CD4-positive, alpha-beta T cell treated with Interleukin-15 for 1 hour (primary cell): ENCODE measurements around the gene CBL.
A peak's percentile ranks its signal among the peaks of the same experiment; 100 is the strongest.

Source experiments
- DNase-seq: peaks from one replicate; pipeline ENCODE4 v3.0.0-alpha.2; 2020

CBL gene

DNA sequence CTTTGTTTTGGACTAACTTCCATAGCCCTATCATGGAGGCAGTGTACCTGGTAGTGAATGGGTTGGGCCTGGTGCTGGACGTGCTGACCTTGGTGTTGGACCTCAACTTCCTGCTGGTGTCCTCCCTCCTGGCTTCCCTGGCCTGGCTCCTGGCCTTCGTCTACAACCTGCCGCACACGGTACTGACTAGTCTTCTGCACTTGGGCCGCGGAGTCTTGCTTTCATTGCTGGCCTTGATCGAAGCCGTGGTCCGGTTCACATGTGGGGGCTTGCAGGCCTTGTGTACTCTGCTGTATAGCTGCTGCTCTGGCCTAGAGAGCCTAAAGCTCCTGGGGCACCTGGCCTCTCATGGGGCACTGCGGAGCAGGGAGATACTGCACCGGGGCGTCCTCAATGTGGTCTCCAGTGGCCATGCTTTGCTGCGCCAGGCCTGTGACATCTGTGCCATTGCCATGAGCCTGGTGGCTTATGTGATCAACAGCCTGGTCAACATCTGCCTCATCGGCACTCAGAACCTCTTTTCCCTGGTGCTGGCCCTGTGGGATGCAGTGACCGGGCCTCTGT lies 129.0 kb downstream of the CBL start:
- no peak for DNase-seq

DNA sequence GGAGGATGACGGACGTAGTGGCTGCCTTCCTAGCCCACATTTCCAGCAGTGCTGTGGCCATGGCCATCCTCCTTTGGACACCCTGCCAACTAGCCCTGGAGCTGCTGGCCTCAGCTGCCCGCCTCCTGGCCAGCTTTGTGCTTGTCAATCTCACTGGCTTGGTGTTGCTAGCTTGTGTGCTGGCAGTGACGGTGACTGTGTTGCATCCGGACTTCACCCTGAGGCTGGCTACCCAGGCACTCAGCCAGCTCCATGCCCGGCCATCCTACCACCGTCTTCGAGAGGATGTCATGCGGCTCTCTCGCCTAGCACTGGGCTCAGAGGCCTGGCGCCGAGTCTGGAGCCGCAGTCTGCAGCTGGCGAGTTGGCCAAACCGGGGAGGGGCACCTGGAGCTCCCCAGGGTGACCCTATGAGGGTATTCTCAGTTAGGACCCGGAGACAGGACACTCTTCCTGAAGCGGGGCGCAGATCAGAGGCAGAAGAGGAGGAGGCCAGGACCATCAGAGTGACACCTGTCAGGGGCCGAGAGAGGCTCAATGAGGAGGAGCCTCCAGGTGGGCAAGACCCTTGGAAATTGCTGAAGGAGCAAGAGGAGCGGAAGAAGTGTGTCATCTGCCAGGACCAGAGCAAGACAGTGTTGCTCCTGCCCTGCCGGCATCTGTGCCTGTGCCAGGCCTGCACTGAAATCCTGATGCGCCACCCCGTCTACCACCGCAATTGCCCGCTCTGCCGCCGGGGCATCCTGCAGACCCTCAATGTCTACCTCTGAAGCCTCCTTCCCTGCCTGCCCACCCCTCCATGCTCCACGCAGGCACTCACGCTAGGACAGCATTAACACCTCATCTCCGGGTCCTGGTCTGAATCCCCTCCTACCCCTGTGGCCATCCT lies 129.8 kb downstream of the CBL start:
- no peak for DNase-seq

DNA sequence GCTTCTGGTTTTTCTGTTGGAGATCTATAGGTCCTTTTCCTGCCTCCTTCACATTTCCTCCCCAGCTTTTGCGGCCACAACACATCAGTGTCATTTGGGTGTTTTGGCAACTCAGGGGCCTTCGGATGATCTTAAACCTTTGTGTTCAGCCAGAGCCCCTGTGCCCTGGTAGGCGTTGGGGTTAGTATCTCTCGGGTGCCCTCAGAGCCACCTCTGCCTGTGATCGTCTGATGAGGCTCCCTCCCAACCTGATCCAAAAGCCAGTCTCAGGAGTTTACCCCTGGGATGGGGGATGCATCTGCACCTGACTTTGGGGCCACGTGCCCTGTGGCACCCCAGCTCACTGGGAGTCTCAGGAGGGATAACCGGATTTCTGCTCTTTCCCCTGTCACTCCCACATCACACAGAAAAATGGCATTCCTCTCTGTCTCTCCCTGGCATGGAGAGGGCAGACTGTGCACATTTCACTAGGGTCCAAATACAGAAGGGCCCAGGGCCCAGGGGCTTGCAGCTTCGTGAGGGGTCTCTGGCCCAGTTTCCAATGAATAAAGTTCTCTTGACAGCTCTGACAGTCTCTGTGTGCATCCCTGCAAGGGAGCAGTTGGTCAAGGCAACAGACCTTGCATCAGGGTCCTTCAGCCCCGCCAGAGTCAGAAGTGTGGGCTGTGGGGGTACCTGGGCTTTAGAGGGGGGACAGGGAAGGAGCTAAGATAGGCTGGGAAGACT lies 130.8 kb downstream of the CBL start:
- no peak for DNase-seq

DNA sequence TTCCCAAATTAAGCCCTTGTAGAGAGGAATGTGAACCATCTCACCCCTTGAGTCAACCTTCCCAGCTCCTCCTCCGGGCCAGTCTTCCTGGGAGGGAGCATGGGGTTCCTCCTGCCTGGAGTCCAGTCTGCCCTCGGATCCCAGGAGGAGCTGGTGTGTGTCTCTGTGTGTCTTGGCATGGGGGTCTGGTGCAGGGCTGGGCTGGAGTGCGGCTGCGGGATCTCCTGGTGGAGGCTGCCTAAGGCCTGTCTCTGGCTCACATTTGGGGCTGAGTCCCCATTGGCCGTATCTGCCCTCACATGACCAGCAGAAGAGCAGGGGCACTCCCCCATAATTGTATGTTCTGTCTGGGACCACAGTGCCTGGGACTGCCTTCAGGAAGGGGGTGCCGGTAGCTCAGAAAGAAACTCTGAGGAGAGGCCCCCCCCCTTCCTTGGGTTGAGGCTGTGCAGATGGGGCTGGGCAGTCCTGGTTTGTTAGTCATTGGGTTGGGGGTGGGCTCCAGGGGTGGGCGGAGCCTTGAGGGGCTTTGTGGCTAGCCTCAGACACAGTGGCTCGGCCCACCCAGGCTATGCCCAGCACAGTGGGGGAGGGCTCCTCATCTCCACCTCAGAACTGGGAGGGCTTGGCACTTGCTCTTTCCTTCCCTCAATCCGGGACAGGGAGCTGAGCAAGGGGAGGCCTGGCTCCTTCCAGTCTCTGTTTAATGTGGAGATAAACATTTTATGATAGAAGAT lies 131.6 kb downstream of the CBL start:
- DNase-seq: no peak

DNA sequence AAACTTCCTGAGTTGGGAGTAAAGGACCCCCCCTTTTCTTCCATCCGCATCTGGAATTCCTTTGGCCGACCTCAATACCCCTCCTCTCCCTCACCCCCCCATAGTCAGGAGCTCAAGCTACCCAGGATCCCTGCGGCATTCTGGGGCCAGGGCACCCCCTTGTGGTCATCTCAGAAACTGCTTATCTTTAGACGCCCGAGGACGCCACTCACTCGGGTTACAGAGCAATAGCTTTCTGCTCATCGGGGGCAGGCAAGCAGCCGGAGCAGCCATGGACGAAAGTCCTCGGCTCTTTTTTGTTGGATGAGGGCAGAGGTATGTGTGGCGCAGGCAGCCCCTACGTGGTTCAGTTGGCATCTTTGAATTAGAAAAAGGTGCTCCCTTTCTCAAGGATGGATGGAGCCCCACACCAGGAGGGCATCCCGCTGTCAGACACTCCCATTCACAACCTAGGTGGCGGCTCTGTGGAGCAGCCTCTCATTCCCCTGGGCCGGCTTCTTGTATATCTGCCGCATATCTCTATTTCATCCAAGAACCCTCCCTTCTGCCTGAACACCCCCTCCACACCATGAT lies 132.3 kb downstream of the CBL start:
- DNase-seq: peak; percentile 57

DNA sequence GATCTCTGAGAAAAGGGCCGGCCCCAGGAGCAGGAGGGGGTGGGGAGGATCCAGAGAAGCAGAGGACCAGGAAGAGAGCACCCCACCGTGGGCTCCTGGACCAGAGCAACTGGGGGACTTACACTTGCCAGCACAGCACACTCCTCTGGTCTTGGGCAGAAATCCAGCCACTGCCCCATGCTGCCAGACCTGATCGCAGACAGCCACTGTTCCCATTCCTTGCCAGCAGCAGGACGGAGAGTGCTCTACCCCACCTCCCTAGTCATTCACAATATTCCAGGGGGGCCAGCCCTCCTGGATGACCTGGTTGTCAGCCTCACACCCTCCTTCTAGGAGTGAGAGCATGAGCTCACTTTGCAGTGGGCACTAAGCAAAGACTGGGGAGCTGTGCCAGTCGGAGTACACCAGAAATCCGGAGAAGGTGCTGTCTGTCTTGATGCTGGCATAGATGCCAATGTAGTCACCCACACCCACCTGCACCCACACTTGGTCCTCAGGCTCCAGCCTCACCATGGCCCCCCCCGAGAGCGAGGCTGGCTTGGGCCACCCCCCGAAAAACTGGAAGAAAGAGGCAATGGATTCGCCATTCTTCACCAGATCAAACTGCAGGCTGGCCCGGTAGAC lies 132.9 kb downstream of the CBL start:
- no peak for DNase-seq

DNA sequence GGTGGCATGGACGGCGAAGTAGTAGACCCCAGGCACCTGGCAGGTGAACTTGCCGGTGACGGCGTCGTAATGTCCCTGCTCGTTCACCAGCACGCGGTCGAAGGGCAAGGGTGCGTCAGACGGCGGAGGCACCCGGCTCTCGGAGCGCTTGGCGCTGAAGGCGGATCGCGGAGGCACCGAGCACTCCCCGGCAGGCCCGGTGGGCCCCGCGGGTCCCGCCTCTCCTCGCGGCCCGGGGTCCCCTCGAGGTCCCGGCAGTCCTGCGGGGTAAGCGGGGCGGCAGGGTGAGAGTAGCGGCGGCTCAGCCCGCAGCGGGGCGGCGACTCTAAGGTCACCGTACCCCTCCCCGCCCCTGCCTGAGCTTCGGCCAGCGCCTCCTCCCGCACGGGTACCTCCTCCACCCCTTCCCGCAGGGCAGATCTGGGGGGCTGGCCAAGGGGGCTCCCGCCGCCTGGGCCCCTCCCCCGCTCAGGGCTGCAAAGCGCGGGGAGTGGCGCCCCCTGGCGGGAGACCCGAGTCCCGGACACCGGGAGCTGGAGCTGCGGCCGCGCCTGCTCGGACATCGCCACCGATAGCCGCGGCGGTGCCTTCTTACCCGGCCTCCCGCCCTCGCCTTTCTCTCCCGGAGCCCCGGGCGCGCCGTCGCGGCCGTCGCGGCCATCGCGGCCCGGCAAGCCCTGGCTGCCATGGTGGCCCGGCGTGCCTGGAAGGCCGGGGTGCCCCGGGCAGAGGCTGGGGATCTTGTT lies 133.6 kb downstream of the CBL start:
- DNase-seq: no peak

DNA sequence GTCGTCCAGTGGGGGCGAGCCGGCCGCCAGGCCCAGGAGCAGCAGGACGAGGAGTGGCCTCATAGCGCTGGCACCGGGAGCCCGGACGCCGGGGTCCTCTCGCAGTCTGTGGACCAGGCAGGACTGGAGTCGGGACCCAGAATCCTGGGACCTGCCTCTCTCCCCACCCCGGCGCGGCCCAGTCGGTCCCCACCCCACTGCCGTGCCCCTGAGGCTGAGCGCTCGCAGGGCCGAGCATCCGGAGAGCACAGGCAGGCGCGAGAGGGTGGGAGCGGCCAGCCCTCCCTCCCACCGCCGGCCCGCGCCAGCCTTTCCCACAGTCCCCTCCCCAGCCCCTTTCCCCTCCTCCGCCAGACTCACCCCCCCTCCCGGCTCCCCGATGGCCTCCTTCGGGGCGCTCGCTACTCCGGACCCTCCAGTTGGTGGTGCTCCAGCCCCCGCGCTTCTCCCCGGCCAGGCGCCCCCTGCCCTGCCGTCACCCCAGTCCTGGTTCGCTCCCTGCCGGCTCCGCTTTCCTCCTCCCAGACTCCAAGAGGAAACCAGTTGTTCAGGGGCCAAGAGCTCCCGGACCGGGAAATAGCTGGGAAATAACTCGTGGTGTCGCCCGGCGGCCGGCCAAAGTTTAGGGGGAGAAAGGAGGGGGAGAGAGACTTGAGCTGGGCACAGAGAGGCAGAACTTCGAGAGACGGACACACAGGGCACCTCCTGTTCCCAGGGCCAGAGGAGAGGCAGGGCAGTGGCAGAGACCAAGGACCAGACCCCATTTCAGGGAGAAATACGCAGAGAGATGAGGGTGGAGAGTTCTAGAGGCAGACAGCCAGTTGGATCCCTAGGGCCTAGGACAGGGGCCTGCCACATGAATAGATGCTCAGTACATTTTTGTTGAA lies 134.4 kb downstream of the CBL start, which contains the start of gene C1QTNF5:
Gene C1QTNF5 (minus strand): TSS at position 549 of the 887 bp plus-strand sequence. CDS start 486 bp downstream, at position 63.
- DNase-seq: no peak

DNA sequence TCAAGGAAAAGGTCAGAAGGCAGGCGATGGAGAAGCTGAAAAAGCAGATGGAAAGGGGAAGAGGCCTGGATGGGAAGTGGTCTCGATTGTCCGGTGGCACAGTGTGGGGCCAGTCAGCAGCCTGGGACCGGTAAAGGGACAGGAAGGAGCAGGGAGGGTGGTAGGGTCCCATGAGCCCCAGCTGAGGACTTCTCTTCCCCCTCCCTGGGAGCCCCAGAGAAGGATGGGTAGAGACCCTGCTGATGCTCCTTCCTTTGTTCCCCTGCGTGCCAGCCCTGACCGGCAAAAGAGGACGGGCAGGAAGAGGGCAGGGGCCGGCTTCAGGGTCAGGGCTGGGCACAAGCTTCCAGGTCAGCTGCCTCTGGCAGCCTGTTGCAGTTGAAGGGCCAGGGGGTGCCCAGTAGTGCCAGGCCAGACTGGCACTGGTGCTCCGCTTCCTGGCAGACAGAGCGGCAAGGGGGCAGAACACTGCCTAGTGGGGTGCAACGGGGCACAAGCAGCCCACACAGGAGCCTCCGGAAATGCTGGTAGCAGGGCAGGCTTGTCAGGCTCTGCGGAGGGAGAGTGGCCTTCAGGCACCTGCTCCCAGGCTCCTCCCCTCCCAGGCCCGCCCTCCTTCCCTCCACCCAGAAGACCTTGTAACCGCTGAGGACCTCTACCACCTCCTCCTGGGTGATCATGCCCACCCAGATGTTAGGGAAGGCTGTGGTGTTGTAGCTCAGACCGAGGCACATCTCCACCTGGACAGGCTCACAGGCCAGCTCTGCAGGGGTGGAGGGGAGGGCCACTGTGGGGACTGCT lies 135.3 kb downstream of the CBL start:
- no peak for DNase-seq

DNA sequence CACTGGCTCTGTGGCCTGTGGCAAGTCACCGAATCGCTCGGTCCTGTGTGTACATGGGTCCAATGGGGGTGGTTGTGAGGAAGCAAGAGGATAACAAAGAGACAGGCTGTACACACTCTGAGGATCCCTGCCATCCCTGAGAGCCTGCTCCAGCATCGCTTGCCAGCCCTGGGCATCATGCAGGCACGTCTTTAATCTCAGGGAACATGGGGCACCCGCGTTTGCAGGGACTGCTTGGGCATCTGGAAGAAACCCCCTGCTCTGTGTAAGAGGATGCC lies 135.8 kb downstream of the CBL start:
- DNase-seq: no peak

DNA sequence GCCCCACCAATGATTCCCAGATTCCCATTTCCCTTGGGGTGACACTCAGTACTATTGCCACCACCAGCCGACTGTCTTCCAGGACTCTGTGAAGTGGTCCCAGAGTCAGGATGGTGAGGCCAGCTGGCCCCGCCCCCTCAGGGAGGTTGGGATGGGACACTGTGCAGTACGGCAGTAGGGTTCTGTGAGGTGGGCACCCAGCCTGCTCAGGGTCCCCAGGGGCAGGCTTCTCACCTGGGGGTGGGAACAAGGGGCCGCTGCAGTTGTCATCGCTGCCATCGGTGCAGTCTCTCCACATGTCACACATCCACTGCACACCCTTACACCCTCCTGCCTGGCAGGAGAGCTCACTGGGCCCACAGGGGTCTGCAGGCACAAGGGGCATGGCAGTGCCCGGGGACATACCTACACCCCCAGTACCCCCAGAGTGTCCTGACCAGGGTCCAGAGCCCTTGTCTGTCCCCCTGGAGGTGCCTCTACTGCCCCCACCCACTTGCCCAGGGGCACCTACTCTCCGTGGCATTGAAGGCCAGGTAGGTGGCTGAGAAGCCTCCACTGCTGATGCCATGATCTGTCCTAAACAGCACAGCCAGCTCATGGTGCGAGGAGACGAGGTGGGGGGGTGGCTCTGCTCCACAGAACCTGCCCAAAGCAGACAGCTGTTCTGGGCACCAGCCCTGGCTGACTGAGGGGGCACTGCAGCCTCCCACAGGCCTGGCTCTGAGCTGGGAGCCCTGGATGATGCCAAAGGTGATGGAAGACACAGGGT lies 136.4 kb downstream of the CBL start:
- DNase-seq: no peak

DNA sequence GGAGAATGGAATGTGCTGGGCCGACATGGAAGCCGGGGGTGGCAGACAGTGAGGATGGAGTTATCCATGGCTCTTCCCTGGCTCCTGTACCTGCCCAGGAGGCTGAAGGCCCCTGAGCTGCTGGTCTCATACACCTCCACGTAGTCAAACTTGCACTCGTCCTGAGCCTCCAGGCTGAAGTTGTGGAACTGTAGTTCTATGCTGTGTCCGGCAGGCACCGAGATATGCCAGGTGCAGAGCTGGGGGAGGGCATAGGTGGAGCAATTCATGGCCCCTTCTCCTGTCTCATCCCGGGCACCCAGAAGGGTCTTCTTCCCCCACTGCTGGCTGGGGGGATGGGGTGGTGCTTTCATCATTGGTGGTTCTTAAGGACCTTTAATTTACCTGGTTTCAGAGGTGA lies 137.6 kb downstream of the CBL start:
- DNase-seq: no peak

DNA sequence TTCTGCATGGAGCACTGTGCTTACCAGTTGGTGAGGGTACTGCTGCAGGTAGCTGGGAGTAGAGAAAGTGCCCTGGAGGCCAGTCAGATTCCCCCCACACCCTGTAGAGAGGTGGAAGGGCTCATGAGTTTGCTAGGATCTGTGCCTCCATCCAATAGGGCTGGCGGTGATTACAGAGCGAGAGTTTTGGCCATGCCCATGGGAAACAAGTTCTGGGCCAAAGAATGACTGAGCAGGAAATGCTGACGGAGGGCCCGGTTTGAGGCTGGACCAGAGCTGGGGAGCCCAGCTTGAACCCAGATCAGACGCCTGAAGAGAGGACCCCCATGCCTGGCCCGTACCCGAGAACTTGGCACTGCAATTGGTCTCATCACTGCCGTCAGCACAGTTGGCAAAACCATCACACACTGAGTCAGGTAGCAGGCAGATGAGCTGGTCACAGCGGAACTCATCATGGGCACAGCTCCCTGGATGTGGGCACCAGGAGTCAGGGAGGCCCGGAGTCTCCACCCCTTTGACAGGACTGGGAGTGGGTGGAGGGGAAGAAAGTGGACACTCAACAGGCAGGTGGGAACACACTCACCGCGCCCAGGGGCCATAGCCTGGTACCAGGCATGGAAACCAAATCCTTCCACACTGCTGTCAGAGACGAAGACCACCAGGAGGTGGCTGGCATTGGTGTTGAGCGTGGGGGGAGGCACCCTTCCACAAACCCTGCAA lies 138.3 kb downstream of the CBL start:
- no peak for DNase-seq

DNA sequence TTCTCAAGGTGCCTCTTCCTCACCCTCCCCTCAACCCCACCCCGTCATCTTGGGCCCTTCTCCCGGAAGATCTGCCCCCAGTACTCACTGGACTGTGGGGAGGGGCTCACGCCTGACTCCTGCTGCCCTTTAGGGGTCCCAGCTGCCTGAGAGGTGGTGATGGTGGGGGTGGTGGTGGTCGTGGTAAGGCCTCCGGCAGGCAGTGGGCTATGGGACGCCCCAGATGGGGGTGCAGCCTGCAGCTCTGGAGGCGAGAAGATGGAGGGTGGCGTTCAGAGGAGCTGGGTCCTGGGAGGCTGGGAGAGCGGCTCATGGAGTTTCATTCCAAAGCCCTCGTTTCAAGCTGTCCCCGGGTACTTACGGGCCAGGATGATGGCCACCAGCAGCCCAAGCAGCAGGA lies 139.5 kb downstream of the CBL start:
- no peak for DNase-seq

DNA sequence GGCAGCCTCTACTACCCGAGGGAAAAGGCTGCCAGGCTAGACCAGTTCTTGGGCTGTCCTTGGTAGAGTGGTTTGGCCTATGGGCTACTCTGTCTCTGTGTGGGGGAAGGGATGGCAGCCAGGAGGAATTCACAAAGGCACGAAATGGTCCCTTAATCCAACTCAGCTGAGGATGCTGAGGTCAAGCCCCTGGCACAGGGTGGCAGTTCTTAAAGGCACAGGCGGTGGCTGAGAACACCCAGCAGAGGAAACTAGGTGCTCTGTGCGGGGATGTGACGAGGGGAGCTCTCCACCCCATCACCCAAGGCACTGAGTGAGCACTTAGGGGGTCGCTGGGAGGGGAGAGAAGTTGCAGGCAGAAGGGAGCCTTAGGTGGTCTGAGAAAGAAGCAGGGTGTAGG lies 140.5 kb downstream of the CBL start, which contains the start of gene MFRP:
Gene MFRP (minus strand): TSS at position 101 of the 400 bp plus-strand sequence. CDS start 192 bp downstream, outside the sequence.
- no peak for DNase-seq

DNA sequence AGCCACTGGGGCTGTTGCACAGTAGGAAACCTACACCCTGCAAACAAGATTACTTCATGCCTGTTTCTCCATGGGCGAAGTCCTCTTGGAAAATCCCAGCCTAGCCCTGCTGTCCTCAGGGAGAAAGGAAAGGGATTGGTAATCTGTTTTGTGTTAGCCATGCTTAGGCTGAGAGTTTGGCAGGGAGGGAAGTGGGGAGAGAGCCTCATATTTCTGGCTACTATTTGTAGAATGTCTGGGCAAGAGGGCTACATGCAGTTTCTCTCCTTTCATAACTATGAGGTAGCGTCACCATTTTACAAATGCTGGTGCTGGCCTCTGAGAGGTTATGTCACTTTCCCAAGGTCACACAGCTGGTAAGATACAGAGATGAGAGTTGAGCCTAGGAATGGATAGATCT lies 141.1 kb downstream of the CBL start:
- DNase-seq: no peak

DNA sequence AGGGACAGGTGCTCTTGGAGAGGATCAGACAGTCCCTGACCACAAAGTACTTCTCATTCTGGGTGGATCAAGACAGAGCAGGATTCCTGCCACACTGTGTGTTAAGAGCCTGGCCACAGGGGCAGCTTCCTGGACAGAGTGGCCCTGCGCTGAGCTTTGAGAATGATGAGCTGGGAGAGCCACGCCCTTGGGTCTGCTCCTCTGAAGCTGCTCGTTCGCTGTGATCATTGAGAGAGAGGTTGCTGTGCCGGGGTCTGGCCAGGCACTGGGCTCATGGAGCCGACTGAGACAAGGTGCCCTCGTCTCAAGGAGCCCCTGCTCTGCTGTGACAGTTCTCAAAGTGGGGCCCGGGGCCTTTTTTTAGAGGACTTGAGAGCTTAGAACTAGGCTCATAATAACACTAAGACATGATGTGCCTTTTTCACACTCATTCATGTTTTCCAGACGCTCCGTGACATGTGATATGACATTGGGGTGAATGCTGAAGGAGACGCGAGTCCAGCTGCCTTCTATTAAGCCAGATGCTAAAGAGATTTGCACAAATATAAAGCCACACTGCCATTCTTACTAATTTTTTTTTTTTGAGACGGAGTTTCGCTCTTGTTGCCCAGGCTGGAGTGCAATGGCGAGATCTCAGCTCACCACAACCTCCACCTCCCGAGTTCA lies 141.9 kb downstream of the CBL start:
- no peak for DNase-seq

DNA sequence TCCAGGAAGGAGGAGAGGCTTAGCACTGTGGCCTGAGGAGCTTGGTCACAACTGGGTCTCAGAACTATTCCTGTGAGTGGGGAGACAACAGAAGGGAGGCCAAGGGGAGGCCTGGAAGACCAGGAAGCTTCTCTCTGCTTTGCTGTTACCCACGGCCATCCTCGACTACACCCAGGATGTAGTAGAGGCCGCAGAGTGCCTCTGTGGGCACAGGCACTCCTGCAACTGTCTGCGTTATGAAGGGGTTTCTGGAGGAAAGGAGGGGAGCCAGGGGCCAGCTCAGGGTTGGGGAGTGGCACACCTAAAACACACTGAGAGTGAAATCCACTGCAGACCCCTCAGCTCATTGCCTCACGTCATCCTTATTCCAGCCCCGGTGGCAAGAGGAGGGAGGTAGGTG lies 144.2 kb downstream of the CBL start:
- DNase-seq: no peak
